Hepatocyte (in vitro differentiated cells): Measurements from ENCODE around the gene ADAMTS13.

Experiments used
- CTCF ChIP-seq: fragments of 200-600 bp; sonication (generic); IDR thresholded peaks from 2 replicates; pipeline ENCODE4 v1.5.1; 2016; ENCODE audit warnings: antibody characterized with exemption, mild to moderate bottlenecking; ENCODE audit not compliant: poor library complexity
- EZH2 ChIP-seq: fragments of 200-600 bp; sonication (generic); IDR thresholded peaks from 2 replicates; pipeline ENCODE4 v1.6.1; 2016; ENCODE audit warnings: antibody characterized with exemption, mild to moderate bottlenecking, borderline replicate concordance
- EZH2phosphoT487 ChIP-seq: fragments of 200-600 bp; sonication (generic); IDR thresholded peaks from one replicate; pipeline ENCODE4 v1.6.1; 2018; ENCODE audit warnings: antibody characterized with exemption, mild to moderate bottlenecking, low read depth, moderate library complexity; ENCODE audit not compliant: unreplicated experiment, severe bottlenecking

- TF ChIP-seq CTCF (no peak), EZH2 (no peak), EZH2phosphoT487 (no peak)
Measured at GRCh38 chr9:133493428-133493827, 71.3 kb downstream of the ADAMTS13 start.
